ENCODE data around the gene NPFFR1.

The NPFFR1 gene

DNA sequence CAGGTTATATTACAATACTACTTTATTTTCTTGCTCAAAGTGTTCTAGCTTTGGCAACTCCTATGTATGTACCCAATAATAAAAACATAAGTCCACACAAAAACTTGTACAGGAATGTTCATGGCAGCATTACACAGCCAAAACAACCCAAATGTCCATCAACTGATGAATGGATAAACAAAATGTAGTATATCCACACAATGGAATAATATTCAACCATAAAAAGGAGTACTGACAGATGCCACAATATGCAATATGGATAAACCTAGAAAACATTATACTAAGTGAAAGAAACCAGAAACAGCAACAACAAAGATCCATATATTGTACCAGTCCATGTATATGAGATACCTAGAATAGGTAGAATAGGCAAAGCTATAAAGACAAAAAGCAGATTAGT, 71.5 kb downstream of the NPFFR1 start:
- TF ChIP-seq, protein P1, sequence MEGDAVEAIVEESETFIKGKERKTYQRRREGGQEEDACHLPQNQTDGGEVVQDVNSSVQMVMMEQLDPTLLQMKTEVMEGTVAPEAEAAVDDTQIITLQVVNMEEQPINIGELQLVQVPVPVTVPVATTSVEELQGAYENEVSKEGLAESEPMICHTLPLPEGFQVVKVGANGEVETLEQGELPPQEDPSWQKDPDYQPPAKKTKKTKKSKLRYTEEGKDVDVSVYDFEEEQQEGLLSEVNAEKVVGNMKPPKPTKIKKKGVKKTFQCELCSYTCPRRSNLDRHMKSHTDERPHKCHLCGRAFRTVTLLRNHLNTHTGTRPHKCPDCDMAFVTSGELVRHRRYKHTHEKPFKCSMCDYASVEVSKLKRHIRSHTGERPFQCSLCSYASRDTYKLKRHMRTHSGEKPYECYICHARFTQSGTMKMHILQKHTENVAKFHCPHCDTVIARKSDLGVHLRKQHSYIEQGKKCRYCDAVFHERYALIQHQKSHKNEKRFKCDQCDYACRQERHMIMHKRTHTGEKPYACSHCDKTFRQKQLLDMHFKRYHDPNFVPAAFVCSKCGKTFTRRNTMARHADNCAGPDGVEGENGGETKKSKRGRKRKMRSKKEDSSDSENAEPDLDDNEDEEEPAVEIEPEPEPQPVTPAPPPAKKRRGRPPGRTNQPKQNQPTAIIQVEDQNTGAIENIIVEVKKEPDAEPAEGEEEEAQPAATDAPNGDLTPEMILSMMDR (IDR thresholded peaks at IDR 0.05; ENCODE audit: low read depth, low read length): no peak
- no peak for DNase-seq (ENCODE audit: low read depth in 2 of 2)
- H3K4me3 ChIP-seq (replicated peaks in 1 of 2; ENCODE audit: low read depth in 2 of 2, low read length in 2 of 2): no peak overlapping the region

- H3K4me3 ChIP-seq (replicated peaks in 1 of 2; ENCODE audit: low read depth in 2 of 2, low read length in 2 of 2): no peak overlapping the region
- no peak for DNase-seq (ENCODE audit: low read depth in 2 of 2)
- TF ChIP-seq, protein P1 (IDR thresholded peaks at IDR 0.05; ENCODE audit: low read depth, low read length): no peak
Observed at GRCh38 chr10:70206762-70207161, 77.0 kb downstream of the NPFFR1 start.

DNA sequence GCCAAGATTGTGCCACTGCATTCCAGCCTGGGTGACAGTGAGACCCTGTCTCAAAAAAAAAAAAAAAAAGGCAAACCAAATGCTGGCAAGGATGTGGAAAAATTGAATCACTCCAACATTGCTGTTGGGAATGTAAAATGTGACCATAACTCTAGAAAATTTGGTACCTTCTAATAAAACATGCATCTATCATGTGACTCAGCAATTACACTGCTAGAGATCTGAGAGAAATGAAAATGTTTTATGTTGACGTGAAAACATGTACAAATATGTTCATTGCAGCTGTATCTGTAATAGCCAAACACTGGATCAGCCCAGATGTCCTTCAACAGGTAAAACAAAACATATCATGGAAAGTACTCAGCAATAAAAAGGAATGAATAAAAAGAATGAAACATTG, 82.7 kb downstream of the NPFFR1 start:
- TF ChIP-seq, protein P1 (IDR thresholded peaks at IDR 0.05; ENCODE audit: low read depth, low read length): no peak
- H3K4me3 ChIP-seq (replicated peaks in 1 of 2; ENCODE audit: low read depth in 2 of 2, low read length in 2 of 2): no peak overlapping the region
- DNase-seq (ENCODE audit: low read depth in 2 of 2): no peak

- TF ChIP-seq, protein P1 (IDR thresholded peaks at IDR 0.05; ENCODE audit: low read depth, low read length): peak; percentile 2
- DNase-seq (ENCODE audit: low read depth in 2 of 2): peak; percentile 33 to 61
- no peak overlapping the region for H3K4me3 ChIP-seq (replicated peaks in 1 of 2; ENCODE audit: low read depth in 2 of 2, low read length in 2 of 2)
Observed at GRCh38 chr10:70198696-70199466, 84.9 kb downstream of the NPFFR1 start.

All from cardiac fibroblast (primary cell).